ENCODE data around the gene CNTFR.

DNA sequence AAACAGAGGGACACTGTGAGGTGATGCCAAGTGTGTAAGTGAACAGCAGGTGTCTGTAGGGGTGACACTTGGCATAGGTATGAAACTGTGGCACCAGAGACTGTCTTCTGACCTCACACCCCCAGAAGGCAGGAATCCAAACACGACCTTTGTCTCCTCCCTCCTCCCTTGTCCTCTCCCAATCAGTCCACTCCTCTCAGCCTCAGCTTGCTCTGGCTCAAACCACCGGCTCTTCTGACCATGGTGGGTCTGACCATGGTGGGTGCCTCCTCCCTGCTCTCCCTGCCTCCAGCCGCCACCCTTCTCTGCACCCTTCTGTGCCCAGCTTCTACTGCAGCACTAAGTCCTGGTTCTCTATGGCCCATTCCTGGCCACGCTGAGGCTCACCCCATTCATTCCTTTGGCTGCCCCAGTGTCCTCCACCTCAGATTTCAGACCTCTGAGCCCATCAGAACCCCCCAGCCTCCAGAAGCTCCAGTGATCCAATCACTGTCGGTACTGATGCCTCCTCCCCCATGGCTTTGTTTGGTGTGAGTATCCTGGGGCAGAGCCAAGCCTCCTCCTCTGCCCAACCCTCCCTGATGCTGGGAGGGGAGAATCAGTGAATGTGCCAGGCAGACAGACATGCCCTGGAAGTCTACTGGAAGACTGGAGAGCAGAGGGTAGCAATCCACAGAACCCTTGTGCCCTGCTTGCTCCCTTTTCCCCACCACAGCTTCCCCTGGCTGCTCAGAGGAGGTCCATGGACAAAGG, 41.1 kb upstream of the CNTFR start:
- TF ChIP-seq LARP7 (IDR thresholded peaks at IDR 0.05): no peak
- TF ChIP-seq, protein P1, sequence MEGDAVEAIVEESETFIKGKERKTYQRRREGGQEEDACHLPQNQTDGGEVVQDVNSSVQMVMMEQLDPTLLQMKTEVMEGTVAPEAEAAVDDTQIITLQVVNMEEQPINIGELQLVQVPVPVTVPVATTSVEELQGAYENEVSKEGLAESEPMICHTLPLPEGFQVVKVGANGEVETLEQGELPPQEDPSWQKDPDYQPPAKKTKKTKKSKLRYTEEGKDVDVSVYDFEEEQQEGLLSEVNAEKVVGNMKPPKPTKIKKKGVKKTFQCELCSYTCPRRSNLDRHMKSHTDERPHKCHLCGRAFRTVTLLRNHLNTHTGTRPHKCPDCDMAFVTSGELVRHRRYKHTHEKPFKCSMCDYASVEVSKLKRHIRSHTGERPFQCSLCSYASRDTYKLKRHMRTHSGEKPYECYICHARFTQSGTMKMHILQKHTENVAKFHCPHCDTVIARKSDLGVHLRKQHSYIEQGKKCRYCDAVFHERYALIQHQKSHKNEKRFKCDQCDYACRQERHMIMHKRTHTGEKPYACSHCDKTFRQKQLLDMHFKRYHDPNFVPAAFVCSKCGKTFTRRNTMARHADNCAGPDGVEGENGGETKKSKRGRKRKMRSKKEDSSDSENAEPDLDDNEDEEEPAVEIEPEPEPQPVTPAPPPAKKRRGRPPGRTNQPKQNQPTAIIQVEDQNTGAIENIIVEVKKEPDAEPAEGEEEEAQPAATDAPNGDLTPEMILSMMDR (IDR thresholded peaks at IDR 0.05 in 2 of 3, conservative IDR thresholded peaks at IDR 0.05 in 1 of 3; ENCODE audit: control insufficient read depth in 2 of 3, extremely low read depth in 1 of 3, insufficient read depth in 1 of 3, low read depth in 3 of 3, low read length in 3 of 3): no peak
- TF ChIP-seq, protein P2, sequence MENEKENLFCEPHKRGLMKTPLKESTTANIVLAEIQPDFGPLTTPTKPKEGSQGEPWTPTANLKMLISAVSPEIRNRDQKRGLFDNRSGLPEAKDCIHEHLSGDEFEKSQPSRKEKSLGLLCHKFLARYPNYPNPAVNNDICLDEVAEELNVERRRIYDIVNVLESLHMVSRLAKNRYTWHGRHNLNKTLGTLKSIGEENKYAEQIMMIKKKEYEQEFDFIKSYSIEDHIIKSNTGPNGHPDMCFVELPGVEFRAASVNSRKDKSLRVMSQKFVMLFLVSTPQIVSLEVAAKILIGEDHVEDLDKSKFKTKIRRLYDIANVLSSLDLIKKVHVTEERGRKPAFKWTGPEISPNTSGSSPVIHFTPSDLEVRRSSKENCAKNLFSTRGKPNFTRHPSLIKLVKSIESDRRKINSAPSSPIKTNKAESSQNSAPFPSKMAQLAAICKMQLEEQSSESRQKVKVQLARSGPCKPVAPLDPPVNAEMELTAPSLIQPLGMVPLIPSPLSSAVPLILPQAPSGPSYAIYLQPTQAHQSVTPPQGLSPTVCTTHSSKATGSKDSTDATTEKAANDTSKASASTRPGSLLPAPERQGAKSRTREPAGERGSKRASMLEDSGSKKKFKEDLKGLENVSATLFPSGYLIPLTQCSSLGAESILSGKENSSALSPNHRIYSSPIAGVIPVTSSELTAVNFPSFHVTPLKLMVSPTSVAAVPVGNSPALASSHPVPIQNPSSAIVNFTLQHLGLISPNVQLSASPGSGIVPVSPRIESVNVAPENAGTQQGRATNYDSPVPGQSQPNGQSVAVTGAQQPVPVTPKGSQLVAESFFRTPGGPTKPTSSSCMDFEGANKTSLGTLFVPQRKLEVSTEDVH (IDR thresholded peaks at IDR 0.05; ENCODE audit: low read depth, partially characterized antibody): no peak
- no peak for TF ChIP-seq CHD1 (IDR thresholded peaks at IDR 0.05; ENCODE audit: low read depth, low read length)
- no peak for TF ChIP-seq ESRRA (IDR thresholded peaks at IDR 0.05; ENCODE audit: low read length)
- TF ChIP-seq SMC3 (IDR thresholded peaks at IDR 0.05; ENCODE audit: borderline replicate concordance, low read length): no peak
- no peak for TF ChIP-seq SIN3A (IDR thresholded peaks at IDR 0.05; ENCODE audit: low read depth, low read length)
- TF ChIP-seq CREB1 (IDR thresholded peaks at IDR 0.05; ENCODE audit: low read depth): no peak
